ENCODE results near the gene ABTB2.

ABTB2 gene

GRCh38 chr11:34166806-34167740 lies 190.7 kb downstream of the ABTB2 start:
- DNase-seq (ENCODE audit: low read depth) = no peak

GRCh38 chr11:34165786-34166555 lies 191.8 kb downstream of the ABTB2 start:
- DNase-seq (ENCODE audit: low read depth) = no peak

GRCh38 chr11:34165121-34165520 lies 192.7 kb downstream of the ABTB2 start:
- no peak for DNase-seq (ENCODE audit: low read depth)

GRCh38 chr11:34162856-34163255 lies 195.0 kb downstream of the ABTB2 start:
- DNase-seq (ENCODE audit: low read depth) = no peak

GRCh38 chr11:34162493-34162820 lies 195.4 kb downstream of the ABTB2 start:
- DNase-seq (ENCODE audit: low read depth) = no peak

- no peak for DNase-seq (ENCODE audit: low read depth)
Observed at GRCh38 chr11:34161812-34162492, 195.9 kb downstream of the ABTB2 start.

- no peak for DNase-seq (ENCODE audit: low read depth)
Observed at GRCh38 chr11:34161361-34161760, 196.4 kb downstream of the ABTB2 start.

- no peak for DNase-seq (ENCODE audit: low read depth)
Observed at GRCh38 chr11:34160791-34161190, 197.0 kb downstream of the ABTB2 start.

- no peak for DNase-seq (ENCODE audit: low read depth)
Observed at GRCh38 chr11:34160049-34160721, 197.6 kb downstream of the ABTB2 start.

- DNase-seq (ENCODE audit: low read depth) = no peak
Observed at GRCh38 chr11:34158661-34159060, 199.1 kb downstream of the ABTB2 start.

- no peak for DNase-seq (ENCODE audit: low read depth)
Observed at GRCh38 chr11:34157163-34157562, 200.6 kb downstream of the ABTB2 start.

- DNase-seq (ENCODE audit: low read depth) = no peak
Observed at GRCh38 chr11:34155757-34156062, 202.1 kb downstream of the ABTB2 start.

- DNase-seq (ENCODE audit: low read depth) = no peak
Observed at GRCh38 chr11:34155057-34155756, 202.6 kb downstream of the ABTB2 start.

- no peak for DNase-seq (ENCODE audit: low read depth)
Observed at GRCh38 chr11:34154059-34154875, 203.5 kb downstream of the ABTB2 start.

GRCh38 chr11:34151916-34152845 lies 205.6 kb downstream of the ABTB2 start:
- no peak for DNase-seq (ENCODE audit: low read depth)

- no peak for DNase-seq (ENCODE audit: low read depth)
Observed at GRCh38 chr11:34151166-34151565, 206.6 kb downstream of the ABTB2 start.

GRCh38 chr11:34150494-34151151 lies 207.2 kb downstream of the ABTB2 start:
- DNase-seq (ENCODE audit: low read depth) = no peak

GRCh38 chr11:34149786-34150185 lies 208.0 kb downstream of the ABTB2 start:
- no peak for DNase-seq (ENCODE audit: low read depth)

GRCh38 chr11:34149274-34149673 lies 208.5 kb downstream of the ABTB2 start:
- DNase-seq (ENCODE audit: low read depth) = no peak
